ENCODE measurements around the gene MYO3A. TPM values are rescaled to one million over a fixed set of nuclear protein-coding genes. Genes with fewer than 3 reads are reported as not detected.

The MYO3A gene
- polyA plus RNA-seq, 5 donors, result 2.8 to 4.3 (median 4.1) TPM

GRCh38 chr10:26215396-26215934, 281.4 kb downstream of the MYO3A start:
- no peak for DNase-seq

DNA sequence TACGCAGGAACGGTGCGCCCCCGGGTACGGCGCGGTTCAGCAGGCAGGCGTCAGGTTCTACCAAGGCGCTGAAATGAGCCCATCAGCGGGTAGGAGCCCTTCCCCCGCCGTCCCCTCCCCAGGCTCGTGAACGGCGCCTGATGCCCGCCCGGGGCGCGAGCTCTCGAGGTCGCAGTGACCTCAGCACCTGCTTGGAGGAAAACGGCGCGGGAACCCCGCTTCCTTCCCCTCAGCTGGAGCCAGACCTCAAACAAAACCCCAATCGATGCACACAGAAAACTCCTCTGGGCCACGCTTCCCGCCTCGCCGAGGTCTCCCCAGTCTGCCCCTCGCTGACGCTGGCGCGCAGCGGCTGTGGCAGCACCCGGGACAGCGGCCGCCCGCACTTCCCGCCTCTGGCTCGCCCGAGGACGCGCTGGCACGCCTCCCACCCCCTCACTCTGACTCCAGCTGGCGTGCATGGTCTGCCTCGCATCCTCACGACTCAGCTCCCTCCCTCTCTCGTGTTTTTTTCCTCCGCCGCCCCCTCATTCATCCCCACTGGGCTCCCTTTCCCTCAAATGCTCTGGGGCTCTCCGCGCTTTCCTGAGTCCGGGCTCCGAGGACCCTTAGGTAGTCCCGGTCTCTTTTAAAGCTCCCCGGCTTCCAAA, 282.0 kb downstream of the MYO3A start:
- peak; percentile 58 to 64 for DNase-seq

GRCh38 chr10:26216585-26217395, 282.8 kb downstream of the MYO3A start, which contains the start of gene GAD2:
Gene GAD2, plus strand, starts transcription at chr10:26216774. Its CDS starts 36 bp downstream, at chr10:26216810.
- no peak for DNase-seq

GRCh38 chr10:26217396-26218086, 283.5 kb downstream of the MYO3A start:
- no peak for DNase-seq

DNA sequence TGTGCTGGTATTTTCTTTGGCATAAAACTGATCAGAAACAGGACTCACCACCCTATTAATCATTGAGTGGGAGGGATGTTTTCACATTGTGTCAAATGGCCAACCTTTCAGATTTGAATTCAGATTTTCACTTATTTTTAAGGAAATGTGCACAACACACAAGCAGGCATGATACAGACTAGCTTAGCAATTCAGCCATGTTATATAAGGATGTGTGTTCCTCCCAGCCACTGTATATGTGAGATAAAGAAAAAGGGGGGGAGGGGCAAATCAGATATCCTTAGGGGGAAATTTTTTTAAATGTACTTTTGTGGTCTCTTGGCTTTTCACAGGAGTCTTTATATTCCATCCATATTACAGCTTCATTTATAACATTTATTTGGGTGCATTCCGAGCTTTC, 285.6 kb downstream of the MYO3A start:
- DNase-seq, result no peak

GRCh38 chr10:26220901-26221300, 286.9 kb downstream of the MYO3A start:
- no peak for DNase-seq

DNA sequence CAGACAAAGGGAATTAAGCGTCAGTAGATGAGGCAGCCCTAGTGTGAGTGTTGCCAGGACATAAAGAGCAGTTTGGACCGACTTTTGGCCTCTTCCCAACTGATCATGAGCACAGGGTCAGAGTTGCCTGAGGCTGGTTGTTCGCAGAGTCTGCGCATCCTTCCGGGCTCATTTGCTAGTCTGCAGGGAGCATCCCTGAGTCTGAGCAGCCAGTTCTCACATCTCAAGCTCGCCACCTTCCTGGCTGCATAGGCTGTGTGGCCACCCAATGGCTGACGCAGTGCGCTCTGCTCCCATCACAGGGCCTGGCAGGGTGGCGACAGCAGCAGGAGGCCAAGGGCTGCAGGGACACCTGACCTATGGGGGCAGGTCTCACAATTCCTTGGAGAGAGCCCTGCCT, 287.5 kb downstream of the MYO3A start:
- no peak for DNase-seq

DNA sequence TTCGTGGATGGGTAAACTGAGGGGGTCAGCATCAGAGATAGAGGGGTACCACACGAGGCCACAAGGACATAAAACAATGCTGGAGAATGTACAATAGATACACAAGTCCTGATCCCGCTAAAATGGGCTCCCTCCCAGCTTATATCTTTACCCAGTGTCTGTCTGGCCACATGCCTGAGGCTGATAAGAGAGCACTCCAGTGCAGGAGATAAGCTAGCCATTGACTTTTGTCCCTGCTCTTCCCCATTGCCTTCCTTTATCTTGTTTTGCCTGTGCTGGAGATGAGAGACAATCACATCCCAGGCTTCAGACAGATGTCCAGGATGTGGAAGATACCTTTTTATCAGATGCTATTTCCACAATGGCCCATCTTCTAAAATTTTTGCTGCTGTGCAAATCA, 288.5 kb downstream of the MYO3A start:
- DNase-seq, result no peak

GRCh38 chr10:26225322-26225721, 291.3 kb downstream of the MYO3A start:
- DNase-seq, result no peak

GRCh38 chr10:26227786-26228185, 293.8 kb downstream of the MYO3A start:
- no peak for DNase-seq

GRCh38 chr10:26232174-26232573, 298.1 kb downstream of the MYO3A start:
- no peak for DNase-seq

- DNase-seq, result no peak
These were observed 301.7 kb downstream of the MYO3A start for GRCh38 chr10:26235761-26236160.

- no peak for DNase-seq
These were observed 304.3 kb downstream of the MYO3A start for GRCh38 chr10:26238378-26238777.

DNA sequence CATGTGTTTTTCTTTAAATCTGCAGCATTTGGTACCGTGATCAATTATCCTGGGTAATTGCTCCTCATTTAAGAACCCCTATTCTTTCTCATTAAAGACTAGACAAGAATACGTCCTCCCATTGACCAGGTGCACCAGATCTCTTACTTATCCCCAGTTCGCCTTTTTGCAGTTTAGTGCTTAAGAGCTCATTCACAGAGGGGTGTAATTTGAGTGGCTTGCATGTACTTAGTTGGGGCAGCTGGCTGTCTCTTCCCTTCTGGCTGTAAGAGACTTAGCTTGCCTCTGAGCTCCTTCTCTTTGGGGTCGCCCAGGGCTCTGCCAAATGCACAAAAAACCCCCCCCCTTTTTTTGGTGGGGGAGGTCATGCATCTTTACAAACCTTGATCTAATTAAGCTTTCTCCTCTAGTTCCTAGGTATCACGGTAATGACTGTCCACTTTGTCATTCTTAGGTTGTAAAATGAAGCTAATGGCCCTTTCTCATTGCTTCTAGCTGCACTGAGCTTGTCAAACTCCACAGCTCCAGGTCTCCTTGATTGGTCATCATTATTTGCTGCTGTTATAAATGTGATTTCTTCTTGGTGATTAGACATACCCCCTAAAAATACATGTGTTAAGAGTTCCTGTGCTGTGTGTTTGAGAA, 308.8 kb downstream of the MYO3A start:
- DNase-seq, result no peak

GRCh38 chr10:26243351-26243720, 309.3 kb downstream of the MYO3A start:
- DNase-seq, result no peak

DNA sequence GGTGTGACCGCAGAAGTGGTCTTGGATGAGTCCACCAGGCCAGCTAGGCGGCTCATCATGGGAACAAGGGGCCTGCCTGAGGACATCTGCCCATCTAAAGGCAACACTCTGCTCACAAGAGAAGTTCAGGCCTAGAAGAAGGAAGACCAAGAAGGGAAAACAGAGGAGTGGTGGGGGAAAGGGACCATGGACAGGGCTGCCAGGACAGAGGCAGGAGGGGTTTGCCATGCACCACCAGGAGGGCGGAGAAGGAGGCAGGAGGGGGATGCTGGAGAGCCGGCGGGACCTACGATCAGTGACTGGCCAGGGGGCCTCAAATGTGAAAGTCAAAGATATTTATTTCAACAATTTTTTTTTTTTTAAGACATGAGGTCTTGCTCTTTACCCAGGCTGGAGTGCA, 315.7 kb downstream of the MYO3A start:
- no peak for DNase-seq

DNA sequence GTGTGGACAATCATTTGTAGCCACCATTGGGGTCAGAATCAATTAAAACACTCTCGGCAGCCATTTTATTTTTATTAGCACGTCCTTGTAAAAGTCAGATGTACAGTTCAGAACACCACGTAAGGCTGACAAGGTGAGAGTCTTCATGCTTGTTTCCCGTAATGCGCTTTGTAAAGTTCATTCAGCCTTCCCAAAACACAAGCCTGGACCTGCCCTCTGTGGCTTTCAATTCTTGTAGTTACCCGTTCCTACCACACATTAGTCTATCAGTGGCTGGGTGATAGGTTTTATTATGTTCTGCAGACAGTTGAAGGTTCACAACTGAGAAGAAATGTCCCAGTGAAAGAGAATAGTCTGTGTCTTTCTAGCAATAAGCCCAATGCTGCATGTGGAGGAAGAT, 317.9 kb downstream of the MYO3A start:
- no peak for DNase-seq

- no peak for DNase-seq
These were observed 320.6 kb downstream of the MYO3A start for GRCh38 chr10:26254616-26255015.

DNA sequence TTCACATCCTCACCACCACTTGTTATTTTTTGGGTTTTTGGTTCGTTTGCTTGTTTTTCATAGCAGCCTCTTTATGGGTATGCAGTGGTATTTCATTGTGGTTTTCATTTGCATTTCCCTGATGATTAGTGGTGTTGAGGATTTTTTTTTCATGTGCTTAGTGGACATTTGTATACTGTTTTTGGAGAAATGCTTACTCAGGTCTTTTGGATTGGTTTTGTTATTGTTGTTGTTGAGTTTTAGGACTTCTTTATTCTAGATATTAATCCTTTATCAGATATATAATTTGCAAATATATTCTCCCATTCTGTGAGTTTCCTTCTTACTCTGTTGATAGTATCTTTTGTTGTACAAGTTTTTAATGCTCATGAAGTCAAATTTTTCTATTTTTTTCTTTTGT, 325.3 kb downstream of the MYO3A start:
- DNase-seq, result no peak
